HEK293 (cell line): ENCODE measurements around the gene RANBP1.

ENCODE experiments used
- CTCF ChIP-seq: fragments of 450-650 bp; formaldehyde crosslinking; IDR thresholded peaks from 2 replicates; pipeline ENCODE4 v1.5.1; 2016; ENCODE audit warnings: missing biosample characterization, missing genetic modification characterization
- HIC1 ChIP-seq: fragments of 450-650 bp; formaldehyde crosslinking; IDR thresholded peaks from 2 replicates; pipeline ENCODE4 v1.5.1; 2016; ENCODE audit warnings: missing biosample characterization, missing genetic modification characterization
- KLF9 ChIP-seq: fragments of 450-650 bp; formaldehyde crosslinking; IDR thresholded peaks from 2 replicates; pipeline ENCODE4 v1.5.1; 2016; ENCODE audit warnings: missing biosample characterization, missing genetic modification characterization, low read depth
- PRDM2 ChIP-seq: fragments of 450-650 bp; formaldehyde crosslinking; IDR thresholded peaks from 2 replicates; pipeline ENCODE4 v1.5.1; 2016; ENCODE audit warnings: missing biosample characterization, missing genetic modification characterization, borderline replicate concordance
- ZBTB21 ChIP-seq: fragments of 450-650 bp; formaldehyde crosslinking; IDR thresholded peaks from 2 replicates; pipeline ENCODE4 v1.5.1; 2017; ENCODE audit warnings: missing biosample characterization, missing genetic modification characterization
- ZNF23 ChIP-seq: fragments of 450-650 bp; formaldehyde crosslinking; IDR thresholded peaks from 2 replicates; pipeline ENCODE4 v1.5.1; 2016; ENCODE audit warnings: missing biosample characterization, missing genetic modification characterization, borderline replicate concordance
- ZNF391 ChIP-seq: fragments of 450-650 bp; formaldehyde crosslinking; IDR thresholded peaks from 2 replicates; pipeline ENCODE4 v1.5.1; 2016; ENCODE audit warnings: low read depth, missing biosample characterization, missing genetic modification characterization, borderline replicate concordance
- ZNF398 ChIP-seq: fragments of 450-650 bp; formaldehyde crosslinking; IDR thresholded peaks from 2 replicates; pipeline ENCODE4 v1.5.1; 2017; ENCODE audit warnings: missing biosample characterization, missing genetic modification characterization
- ZNF629 ChIP-seq: fragments of 450-650 bp; formaldehyde crosslinking; IDR thresholded peaks from 2 replicates; pipeline ENCODE4 v1.5.1; 2017; ENCODE audit warnings: missing biosample characterization, missing genetic modification characterization
- ZSCAN18 ChIP-seq: fragments of 450-650 bp; formaldehyde crosslinking; IDR thresholded peaks from 2 replicates; pipeline ENCODE4 v1.5.1; 2016; ENCODE audit warnings: missing biosample characterization, missing genetic modification characterization

Gene RANBP1

GRCh38 chr22:20080776-20081654, 34.9 kb upstream of the RANBP1 start (continued):
- TF ChIP-seq ZNF398 (tag by site-specific recombination) (peak; percentile 11; the same call in 1 of the 2 replicates), ZBTB21 (tag by site-specific recombination) (peak; percentile 90), PRDM2 (tag by site-specific recombination) (no peak), KLF9 (tag by site-specific recombination) (peak; percentile 68), HIC1 (tag by site-specific recombination) (peak; percentile 72; the same call in 1 of the 2 replicates), CTCF (tag by site-specific recombination) (no peak), ZNF629 (peak; percentile 95), ZSCAN18 (0 out of 2 replicates have a peak, but pooled peaks have one; percentile 11), ZNF391 (peak; percentile 58), ZNF23 (no peak)
